ENCODE data around the gene IRAK1. TPM values are rescaled to one million over a fixed set of nuclear protein-coding genes. Genes with fewer than 3 reads are reported as not detected.

Gene IRAK1
- total RNA-seq, 1 donor = 99.5 TPM

DNA sequence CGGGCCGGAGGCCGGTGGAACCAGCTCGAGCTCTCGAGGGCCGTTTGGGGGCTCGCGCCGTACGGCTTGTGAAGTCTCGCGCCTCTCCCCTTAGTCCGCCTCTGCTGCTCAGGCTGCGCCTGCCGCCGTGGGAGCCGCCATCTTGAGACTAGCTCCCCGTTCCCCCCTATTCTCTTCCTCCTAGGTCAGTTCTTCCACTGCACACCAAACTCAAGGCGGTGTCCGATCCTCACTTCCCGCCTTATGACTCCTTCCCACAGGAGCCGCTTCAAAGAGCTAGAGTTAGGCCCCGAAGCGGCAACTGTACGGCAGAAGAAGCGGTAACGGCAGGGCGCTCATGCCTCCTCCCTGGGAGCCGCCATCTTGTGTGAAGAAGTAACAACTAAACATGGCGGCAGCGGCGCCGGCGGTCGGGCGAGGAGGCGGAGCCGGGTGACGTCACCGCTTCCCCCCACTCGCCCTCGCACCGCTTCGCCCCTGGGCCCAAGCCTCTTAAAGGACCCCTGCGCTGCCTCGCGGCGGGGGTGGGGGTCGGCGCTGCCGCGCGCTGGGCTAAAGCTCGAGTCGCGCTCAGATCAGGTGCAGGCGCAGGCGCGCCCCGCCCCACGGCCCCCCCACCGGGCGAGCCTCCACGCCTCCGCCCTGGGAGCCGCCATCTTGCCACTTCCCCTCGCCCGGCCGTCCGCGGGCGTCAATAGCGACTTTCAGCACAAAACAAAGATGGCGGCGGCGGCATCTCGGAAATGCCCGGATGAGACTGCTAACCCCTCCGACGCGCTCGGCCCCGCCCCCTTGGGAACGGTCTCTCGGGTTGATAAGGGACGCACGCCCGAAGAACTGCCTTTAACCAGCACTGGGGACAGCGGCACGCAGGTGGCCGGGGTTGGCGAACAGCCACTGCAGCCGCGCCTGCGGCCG, 48.0 kb downstream of the IRAK1 start, which contains the start of gene HCFC1:
TSS of gene HCFC1 (minus strand) at position 369 of the 918 bp plus-strand sequence. CDS start 978 bp downstream, outside the sequence.
- Histone ChIP-seq H3K4me1 (ENCODE audit: insufficient read depth, low read length) (peaks cover 38% of the 10 kb centered on the region), H3K27me3 (ENCODE audit: insufficient read depth, low read length) (no peaks in the 10 kb centered on the region), H3K27ac (ENCODE audit: low read depth, low read length) (peak within 1 kb of the TSS; percentile 99), H3K4me2 (ENCODE audit: insufficient read depth, low read length) (peak within 1 kb of the TSS; percentile 94), H4K20me1 (ENCODE audit: insufficient read depth, low read length) (peaks cover 34% of the 10 kb centered on the region), H3K79me2 (ENCODE audit: insufficient read depth, low read length) (peaks cover 56% of the 10 kb centered on the region), H3K36me3 (ENCODE audit: insufficient read depth, low read length) (peaks cover 3% of the 10 kb centered on the region), H3K4me3 (ENCODE audit: insufficient read depth, low read length) (peak within 1 kb of the TSS; percentile 99), H3K9me3 (ENCODE audit: low read depth, low read length) (no peaks in the 10 kb centered on the region), H2AFZ (ENCODE audit: low read length) (peak within 1 kb of the TSS; percentile 98)
- DNase-seq (ENCODE audit: insufficient read length, low spot score, missing footprints) = peak; percentile 98
- TF ChIP-seq, protein P1, sequence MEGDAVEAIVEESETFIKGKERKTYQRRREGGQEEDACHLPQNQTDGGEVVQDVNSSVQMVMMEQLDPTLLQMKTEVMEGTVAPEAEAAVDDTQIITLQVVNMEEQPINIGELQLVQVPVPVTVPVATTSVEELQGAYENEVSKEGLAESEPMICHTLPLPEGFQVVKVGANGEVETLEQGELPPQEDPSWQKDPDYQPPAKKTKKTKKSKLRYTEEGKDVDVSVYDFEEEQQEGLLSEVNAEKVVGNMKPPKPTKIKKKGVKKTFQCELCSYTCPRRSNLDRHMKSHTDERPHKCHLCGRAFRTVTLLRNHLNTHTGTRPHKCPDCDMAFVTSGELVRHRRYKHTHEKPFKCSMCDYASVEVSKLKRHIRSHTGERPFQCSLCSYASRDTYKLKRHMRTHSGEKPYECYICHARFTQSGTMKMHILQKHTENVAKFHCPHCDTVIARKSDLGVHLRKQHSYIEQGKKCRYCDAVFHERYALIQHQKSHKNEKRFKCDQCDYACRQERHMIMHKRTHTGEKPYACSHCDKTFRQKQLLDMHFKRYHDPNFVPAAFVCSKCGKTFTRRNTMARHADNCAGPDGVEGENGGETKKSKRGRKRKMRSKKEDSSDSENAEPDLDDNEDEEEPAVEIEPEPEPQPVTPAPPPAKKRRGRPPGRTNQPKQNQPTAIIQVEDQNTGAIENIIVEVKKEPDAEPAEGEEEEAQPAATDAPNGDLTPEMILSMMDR (IDR thresholded peaks at IDR 0.05; ENCODE audit: extremely low read depth, low read depth, low read length) = no peak

DNA sequence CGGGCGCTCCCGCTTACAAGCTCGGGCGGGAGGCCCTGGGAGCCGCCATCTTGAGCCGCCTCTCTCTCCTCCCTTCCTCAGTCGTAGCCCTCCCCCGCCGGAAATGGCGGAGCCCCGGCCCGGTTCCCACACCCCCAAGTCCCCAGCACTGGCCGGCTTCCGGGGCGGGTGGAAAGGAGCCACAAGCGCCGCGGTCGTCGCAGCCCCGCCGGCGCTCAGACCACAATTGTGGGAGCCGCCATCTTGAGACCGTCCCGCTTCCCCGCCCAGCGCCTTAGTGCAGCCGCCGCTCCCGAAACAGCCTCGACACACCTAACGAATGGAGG, 48.6 kb downstream of the IRAK1 start:
- peak overlapping the region; percentile 99 for H3K27ac ChIP-seq (ENCODE audit: low read depth, low read length)
- no peaks in the 10 kb centered on the region for H3K27me3 ChIP-seq (ENCODE audit: insufficient read depth, low read length)
- peak overlapping the region; percentile 98 for H2AFZ ChIP-seq (ENCODE audit: low read length)
- peaks cover 41% of the 10 kb centered on the region for H4K20me1 ChIP-seq (ENCODE audit: insufficient read depth, low read length)
- TF ChIP-seq, protein P1 (IDR thresholded peaks at IDR 0.05; ENCODE audit: extremely low read depth, low read depth, low read length) = no peak
- peak; percentile 99 for DNase-seq (ENCODE audit: insufficient read length, low spot score, missing footprints)
- peaks cover 3% of the 10 kb centered on the region for H3K36me3 ChIP-seq (ENCODE audit: insufficient read depth, low read length)
- peaks cover 60% of the 10 kb centered on the region for H3K79me2 ChIP-seq (ENCODE audit: insufficient read depth, low read length)
- peak overlapping the region; percentile 99 for H3K4me3 ChIP-seq (ENCODE audit: insufficient read depth, low read length)
- H3K4me2 ChIP-seq (ENCODE audit: insufficient read depth, low read length) = peak overlapping the region; percentile 94
- peaks cover 44% of the 10 kb centered on the region for H3K4me1 ChIP-seq (ENCODE audit: insufficient read depth, low read length)
- H3K9me3 ChIP-seq (ENCODE audit: low read depth, low read length) = no peaks in the 10 kb centered on the region

DNA sequence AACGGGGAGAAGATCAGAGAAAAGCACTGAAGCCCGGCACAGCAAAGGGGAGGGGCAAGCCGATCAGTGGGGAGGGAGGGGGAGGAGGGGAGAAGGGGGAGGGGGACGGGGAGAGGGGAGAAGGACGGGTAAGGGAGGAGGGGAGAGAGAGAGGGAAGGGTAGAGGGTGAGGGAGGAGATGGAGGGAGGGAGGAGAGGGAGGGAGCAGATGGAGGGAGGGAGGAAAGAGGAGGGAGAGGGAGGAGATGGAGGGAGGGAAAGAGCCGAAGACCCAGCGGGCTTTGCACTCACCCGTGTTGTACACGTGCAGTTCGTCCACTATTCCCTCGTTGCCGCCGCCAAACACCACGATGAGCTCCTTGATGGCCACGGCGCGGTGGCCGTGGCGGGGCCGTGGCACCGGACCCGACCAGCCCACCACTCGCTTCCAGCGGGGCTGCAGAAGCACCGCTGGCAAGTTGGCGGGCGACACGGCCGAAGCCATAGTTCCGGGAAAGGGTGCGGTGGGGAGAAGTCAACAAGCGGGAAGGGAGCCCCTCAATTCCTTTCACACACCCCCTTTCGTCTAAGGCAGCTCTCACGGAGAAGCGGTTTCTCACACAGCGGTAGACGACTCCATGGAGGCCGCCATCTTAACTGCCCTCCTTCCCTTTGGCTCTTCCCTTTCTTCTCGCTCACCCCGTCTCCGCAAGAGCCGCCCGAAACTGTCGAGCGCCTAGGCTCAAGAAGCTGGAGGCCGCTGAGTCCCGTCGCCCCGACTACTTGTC, 49.2 kb downstream of the IRAK1 start:
- Histone ChIP-seq H3K9me3 (ENCODE audit: low read depth, low read length) (no peaks in the 10 kb centered on the region), H3K27ac (ENCODE audit: low read depth, low read length) (peak overlapping the region; percentile 99), H3K4me1 (ENCODE audit: insufficient read depth, low read length) (peaks cover 44% of the 10 kb centered on the region), H2AFZ (ENCODE audit: low read length) (peak overlapping the region; percentile 98), H3K36me3 (ENCODE audit: insufficient read depth, low read length) (peaks cover 3% of the 10 kb centered on the region), H3K27me3 (ENCODE audit: insufficient read depth, low read length) (no peaks in the 10 kb centered on the region), H4K20me1 (ENCODE audit: insufficient read depth, low read length) (peaks cover 46% of the 10 kb centered on the region), H3K4me3 (ENCODE audit: insufficient read depth, low read length) (peak overlapping the region; percentile 99), H3K79me2 (ENCODE audit: insufficient read depth, low read length) (peaks cover 61% of the 10 kb centered on the region), H3K4me2 (ENCODE audit: insufficient read depth, low read length) (peak overlapping the region; percentile 94)
- peak; percentile 92 for DNase-seq (ENCODE audit: insufficient read length, low spot score, missing footprints)
- TF ChIP-seq, protein P1 (IDR thresholded peaks at IDR 0.05; ENCODE audit: extremely low read depth, low read depth, low read length) = no peak
